ENCODE data around the gene UBR4. TPM values are rescaled to one million over a fixed set of nuclear protein-coding genes. Genes with fewer than 3 reads are reported as not detected.

The UBR4 gene
- polyA plus RNA-seq, 3 donors = 44.3 to 93.8 (median 49.4) TPM

DNA sequence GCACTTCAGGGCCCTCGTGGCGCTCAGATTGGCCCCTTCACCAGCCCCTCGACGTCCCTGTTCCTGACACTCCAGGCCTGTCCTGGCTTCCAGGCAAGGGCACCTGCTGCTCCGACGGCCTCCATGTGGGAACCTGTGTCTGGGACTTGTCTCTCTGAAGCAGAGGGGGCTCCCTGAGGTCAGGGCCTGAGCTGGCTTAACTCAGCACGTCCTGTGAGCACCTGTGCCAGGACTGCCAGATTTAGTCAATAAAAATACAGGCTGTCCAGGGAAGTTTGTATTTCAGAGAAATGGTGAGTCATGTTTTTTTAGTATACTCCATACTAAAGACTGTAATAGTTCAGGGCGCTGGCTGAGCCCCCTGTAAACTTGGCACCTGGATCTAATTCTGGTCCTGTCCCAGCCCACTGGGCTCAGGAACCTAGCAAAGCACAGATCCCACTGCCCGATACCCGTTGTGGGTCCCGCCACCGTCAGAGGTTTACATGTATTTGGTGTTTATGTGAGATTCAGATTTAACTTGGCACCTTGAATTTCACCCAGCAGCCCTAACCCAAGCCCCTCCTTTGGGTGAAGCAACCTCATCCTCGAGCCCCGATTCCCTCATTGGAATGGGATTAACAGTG is 143.7 kb downstream of the UBR4 start:
- WGBS (ENCODE audit: insufficient coverage) = 89% methylated on average over 8 of the region's 14 CpGs

GRCh38 chr1:19065526-19066247 is 144.4 kb downstream of the UBR4 start:
- DNase-seq = no peak

More for the DNA sequence above, 143.7 kb downstream of the UBR4 start:
- Histone ChIP-seq H3K9ac (ENCODE audit: insufficient read depth, low read length, poor library complexity, severe bottlenecking) (no peak overlapping the region), H3K27me3 (ENCODE audit: control insufficient read depth in 2 of 2, insufficient read depth in 2 of 2, low read length in 2 of 2) (no peaks in the 10 kb centered on the region), H2AFZ (ENCODE audit: insufficient read depth, low read depth, low read length, poor library complexity, severe bottlenecking) (no peak overlapping the region), H3K36me3 (replicated peaks in 1 of 2; ENCODE audit: control insufficient read depth in 1 of 2, insufficient read depth in 2 of 2, low read length in 2 of 2) (no peaks in the 10 kb centered on the region), H3K4me1 (ENCODE audit: control insufficient read depth in 1 of 2, insufficient read depth in 2 of 2, low read length in 2 of 2) (no peaks in the 10 kb centered on the region), H3K9me3 (replicated peaks in 1 of 2; ENCODE audit: control insufficient read depth in 1 of 2, insufficient read depth in 1 of 2, low read length in 2 of 2) (peaks cover 0 to 4% of the 10 kb centered on the region in 2 donors), H3K4me2 (replicated peaks; ENCODE audit: extremely low read depth, low read length, poor library complexity, severe bottlenecking) (no peak overlapping the region), H4K20me1 (ENCODE audit: insufficient read depth, low read length) (no peaks in the 10 kb centered on the region), H3K4me3 (replicated peaks in 1 of 3; ENCODE audit: low read depth in 2 of 3, low read length in 3 of 3) (no peak overlapping the region), H3K27ac (ENCODE audit: low read depth in 1 of 2, low read length in 2 of 2) (no peak overlapping the region), H3K79me2 (ENCODE audit: insufficient read depth, low read length) (no peaks in the 10 kb centered on the region)
- Mint-ChIP-seq H3K4me3 (no peak overlapping the region), H3K27me3 (ENCODE audit: low read depth in 3 of 3) (peaks cover 3 to 24% (median 6%) of the 10 kb centered on the region in 3 donors), H3K4me1 (peaks cover 3% of the 10 kb centered on the region), H3K27ac (no peak overlapping the region), H3K9me3 (peaks cover under 1 to 11% (median 4%) of the 10 kb centered on the region in 7 donors), H3K36me3 (no peaks in the 10 kb centered on the region)
- no peak for DNase-seq
- TF ChIP-seq, protein P1, sequence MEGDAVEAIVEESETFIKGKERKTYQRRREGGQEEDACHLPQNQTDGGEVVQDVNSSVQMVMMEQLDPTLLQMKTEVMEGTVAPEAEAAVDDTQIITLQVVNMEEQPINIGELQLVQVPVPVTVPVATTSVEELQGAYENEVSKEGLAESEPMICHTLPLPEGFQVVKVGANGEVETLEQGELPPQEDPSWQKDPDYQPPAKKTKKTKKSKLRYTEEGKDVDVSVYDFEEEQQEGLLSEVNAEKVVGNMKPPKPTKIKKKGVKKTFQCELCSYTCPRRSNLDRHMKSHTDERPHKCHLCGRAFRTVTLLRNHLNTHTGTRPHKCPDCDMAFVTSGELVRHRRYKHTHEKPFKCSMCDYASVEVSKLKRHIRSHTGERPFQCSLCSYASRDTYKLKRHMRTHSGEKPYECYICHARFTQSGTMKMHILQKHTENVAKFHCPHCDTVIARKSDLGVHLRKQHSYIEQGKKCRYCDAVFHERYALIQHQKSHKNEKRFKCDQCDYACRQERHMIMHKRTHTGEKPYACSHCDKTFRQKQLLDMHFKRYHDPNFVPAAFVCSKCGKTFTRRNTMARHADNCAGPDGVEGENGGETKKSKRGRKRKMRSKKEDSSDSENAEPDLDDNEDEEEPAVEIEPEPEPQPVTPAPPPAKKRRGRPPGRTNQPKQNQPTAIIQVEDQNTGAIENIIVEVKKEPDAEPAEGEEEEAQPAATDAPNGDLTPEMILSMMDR (IDR thresholded peaks at IDR 0.05) = no peak
- intact Hi-C loops (cut with micrococcal nuclease) = no loop called here

More at GRCh38 chr1:19065526-19066247, 144.4 kb downstream of the UBR4 start:
- Mint-ChIP-seq H3K4me1 (no peaks in the 10 kb centered on the region), H3K27me3 (ENCODE audit: low read depth in 3 of 3) (peaks cover 3 to 19% (median 4%) of the 10 kb centered on the region in 3 donors), H3K36me3 (no peaks in the 10 kb centered on the region), H3K4me3 (no peak overlapping the region), H3K27ac (no peak overlapping the region), H3K9me3 (peaks cover 2 to 13% (median 6%) of the 10 kb centered on the region in 7 donors)
- no peaks in the 10 kb centered on the region for H3K4me1 ChIP-seq (ENCODE audit: control insufficient read depth in 1 of 2, insufficient read depth in 2 of 2, low read length in 2 of 2)
- no peak overlapping the region for H3K27ac ChIP-seq (ENCODE audit: low read depth in 1 of 2, low read length in 2 of 2)
- TF ChIP-seq, protein P1 (IDR thresholded peaks at IDR 0.05) = no peak
- H3K9me3 ChIP-seq (replicated peaks in 1 of 2; ENCODE audit: control insufficient read depth in 1 of 2, insufficient read depth in 1 of 2, low read length in 2 of 2) = peaks cover 0 to 5% of the 10 kb centered on the region in 2 donors
- no peak overlapping the region for H3K4me2 ChIP-seq (replicated peaks; ENCODE audit: extremely low read depth, low read length, poor library complexity, severe bottlenecking)
- H3K79me2 ChIP-seq (ENCODE audit: insufficient read depth, low read length) = no peaks in the 10 kb centered on the region
- 89% methylated on average over 11 of the region's 16 CpGs for WGBS (ENCODE audit: insufficient coverage)
- no peaks in the 10 kb centered on the region for H3K27me3 ChIP-seq (ENCODE audit: control insufficient read depth in 2 of 2, insufficient read depth in 2 of 2, low read length in 2 of 2)
- H3K9ac ChIP-seq (ENCODE audit: insufficient read depth, low read length, poor library complexity, severe bottlenecking) = no peak overlapping the region
- H4K20me1 ChIP-seq (ENCODE audit: insufficient read depth, low read length) = no peaks in the 10 kb centered on the region
- H3K36me3 ChIP-seq (replicated peaks in 1 of 2; ENCODE audit: control insufficient read depth in 1 of 2, insufficient read depth in 2 of 2, low read length in 2 of 2) = no peaks in the 10 kb centered on the region
- H2AFZ ChIP-seq (ENCODE audit: insufficient read depth, low read depth, low read length, poor library complexity, severe bottlenecking) = no peak overlapping the region
- intact Hi-C loops (cut with micrococcal nuclease) = no loop called here
- H3K4me3 ChIP-seq (replicated peaks in 1 of 3; ENCODE audit: low read depth in 2 of 3, low read length in 3 of 3) = no peak overlapping the region

Measured in CD14-positive monocyte (primary cell).